Measurements from ENCODE around the gene RTN1.
A peak's percentile ranks its signal among the peaks of the same experiment; 100 is the strongest.

RTN1 gene

DNA sequence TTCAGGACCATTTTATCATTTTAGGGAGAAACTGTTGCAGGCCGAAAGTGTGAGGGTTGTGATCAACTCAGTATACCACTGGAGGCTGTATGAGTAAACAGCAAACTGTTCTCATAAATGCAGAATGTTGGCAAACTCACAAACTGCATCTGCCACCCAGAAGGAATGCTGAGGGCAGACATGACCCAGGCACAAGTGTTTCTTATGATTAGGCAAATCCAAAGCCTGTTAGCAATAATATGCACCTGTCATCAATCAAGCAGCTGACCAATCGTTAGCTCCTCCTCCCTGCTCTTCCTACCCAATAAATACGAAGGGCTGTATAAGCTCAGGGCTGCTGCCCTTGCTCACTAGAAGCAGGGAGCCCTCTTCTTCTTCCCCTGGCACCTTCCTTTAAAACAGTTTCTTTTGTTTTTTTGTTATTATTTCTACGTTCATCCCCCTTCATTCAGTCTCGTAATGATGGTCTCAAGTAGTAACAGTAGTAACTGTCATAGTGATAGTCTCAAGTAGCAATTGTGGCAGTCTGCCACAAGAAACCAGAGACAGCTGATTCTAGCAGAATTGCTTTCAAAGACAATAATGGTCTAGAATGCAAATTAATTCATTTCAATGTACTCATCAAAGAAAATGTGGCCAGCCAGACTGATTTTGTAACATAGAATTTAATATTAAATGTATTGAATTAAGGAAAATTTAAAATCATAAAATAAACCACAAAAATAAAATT, 278.8 kb downstream of the RTN1 start:
- no peak overlapping the region for H3K4me3 ChIP-seq (ENCODE audit: low read length)
- H3K27me3 ChIP-seq (ENCODE audit: control insufficient read depth, insufficient read depth, low read length), result no peaks in the 10 kb centered on the region

DNA sequence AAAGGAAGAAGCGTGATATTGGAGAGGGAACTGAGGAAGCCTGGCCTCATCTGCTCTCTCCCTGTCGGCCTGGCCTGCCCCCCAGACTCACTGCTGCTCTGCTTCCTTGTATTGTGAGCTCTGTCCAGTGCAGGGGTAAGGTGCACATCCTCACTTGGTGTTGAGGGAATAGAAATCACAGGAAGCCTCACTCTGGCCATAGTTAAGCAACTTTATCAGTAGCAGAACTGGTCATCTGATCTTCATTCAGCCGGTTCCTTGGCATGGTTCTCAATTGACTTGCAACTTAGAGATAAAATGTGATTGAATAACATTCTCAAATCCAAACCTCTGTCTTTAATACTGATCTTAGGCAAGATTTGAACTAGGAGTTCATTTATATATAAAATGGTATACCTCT, 282.5 kb downstream of the RTN1 start:
- Histone ChIP-seq H3K4me3 (ENCODE audit: low read length) (no peak overlapping the region), H3K9ac (ENCODE audit: low read length) (no peak overlapping the region), H3K9me3 (ENCODE audit: control insufficient read depth, low read length) (no peaks in the 10 kb centered on the region), H3K27me3 (ENCODE audit: control insufficient read depth, insufficient read depth, low read length) (no peaks in the 10 kb centered on the region), H3K4me1 (ENCODE audit: control insufficient read depth, insufficient read depth, low read length) (no peaks in the 10 kb centered on the region), H3K36me3 (ENCODE audit: control insufficient read depth, insufficient read depth, low read length) (no peaks in the 10 kb centered on the region)

More for the DNA sequence above, 278.8 kb downstream of the RTN1 start:
- Histone ChIP-seq H3K9ac (ENCODE audit: low read length) (no peak overlapping the region), H3K9me3 (ENCODE audit: control insufficient read depth, low read length) (no peaks in the 10 kb centered on the region), H3K4me1 (ENCODE audit: control insufficient read depth, insufficient read depth, low read length) (no peaks in the 10 kb centered on the region), H3K36me3 (ENCODE audit: control insufficient read depth, insufficient read depth, low read length) (no peaks in the 10 kb centered on the region)

DNA sequence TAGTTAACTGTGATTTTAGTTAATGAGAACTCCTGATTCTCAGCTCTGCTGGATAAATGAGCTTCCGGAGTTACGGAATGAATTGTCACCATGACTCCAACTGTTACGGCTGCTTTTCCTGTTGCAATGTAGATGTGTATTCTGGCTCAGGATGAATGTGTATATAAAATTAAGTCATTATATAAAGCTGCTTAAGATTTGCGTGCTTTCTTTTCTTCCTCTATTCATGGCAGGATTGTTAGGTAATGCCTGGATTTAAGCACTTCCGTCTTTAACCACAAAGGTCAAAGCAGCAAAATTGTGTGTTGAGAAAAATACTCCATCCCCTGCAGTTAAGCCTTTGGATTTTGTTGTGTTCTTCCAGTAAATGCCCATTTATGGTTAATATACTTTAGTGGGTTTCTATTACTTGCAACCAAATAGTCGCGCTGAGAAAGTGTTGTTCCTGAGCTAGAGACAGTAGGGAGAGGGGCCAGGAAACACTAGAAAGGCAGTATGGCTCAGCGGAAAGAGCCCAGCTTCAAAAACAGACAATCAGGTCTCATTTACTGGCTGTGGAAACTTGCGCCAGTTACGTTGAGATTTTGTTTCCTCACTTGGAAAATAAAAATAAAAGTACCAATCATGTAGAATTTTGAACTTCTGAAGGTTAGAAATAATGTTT, 284.6 kb downstream of the RTN1 start:
- Histone ChIP-seq H3K36me3 (ENCODE audit: control insufficient read depth, insufficient read depth, low read length) (no peaks in the 10 kb centered on the region), H3K9me3 (ENCODE audit: control insufficient read depth, low read length) (no peaks in the 10 kb centered on the region), H3K4me3 (ENCODE audit: low read length) (no peak overlapping the region), H3K4me1 (ENCODE audit: control insufficient read depth, insufficient read depth, low read length) (no peaks in the 10 kb centered on the region), H3K27me3 (ENCODE audit: control insufficient read depth, insufficient read depth, low read length) (no peaks in the 10 kb centered on the region), H3K9ac (ENCODE audit: low read length) (no peak overlapping the region)

DNA sequence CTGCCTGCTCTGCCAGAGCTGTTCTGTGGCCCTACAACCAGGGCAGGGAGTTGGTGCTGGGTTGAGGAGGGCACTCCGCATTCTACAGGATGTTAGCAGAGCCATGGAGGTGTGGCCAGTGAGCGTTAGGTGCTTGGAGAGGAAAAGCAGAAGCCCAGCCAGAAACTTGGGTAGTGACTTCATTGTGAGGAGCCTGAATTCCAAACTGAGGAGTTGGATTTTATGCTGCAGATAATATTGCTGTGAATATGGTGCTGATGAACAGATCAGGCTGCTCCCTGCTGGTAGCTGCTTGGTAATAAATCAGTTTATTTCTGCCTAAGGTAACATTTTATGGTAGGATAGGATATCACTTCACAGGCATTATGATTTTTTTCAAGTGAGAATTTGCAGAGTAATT, 286.8 kb downstream of the RTN1 start:
- Histone ChIP-seq H3K4me3 (ENCODE audit: low read length) (no peak overlapping the region), H3K9ac (ENCODE audit: low read length) (no peak overlapping the region), H3K4me1 (ENCODE audit: control insufficient read depth, insufficient read depth, low read length) (no peaks in the 10 kb centered on the region), H3K9me3 (ENCODE audit: control insufficient read depth, low read length) (no peaks in the 10 kb centered on the region), H3K36me3 (ENCODE audit: control insufficient read depth, insufficient read depth, low read length) (no peaks in the 10 kb centered on the region), H3K27me3 (ENCODE audit: control insufficient read depth, insufficient read depth, low read length) (no peaks in the 10 kb centered on the region)

DNA sequence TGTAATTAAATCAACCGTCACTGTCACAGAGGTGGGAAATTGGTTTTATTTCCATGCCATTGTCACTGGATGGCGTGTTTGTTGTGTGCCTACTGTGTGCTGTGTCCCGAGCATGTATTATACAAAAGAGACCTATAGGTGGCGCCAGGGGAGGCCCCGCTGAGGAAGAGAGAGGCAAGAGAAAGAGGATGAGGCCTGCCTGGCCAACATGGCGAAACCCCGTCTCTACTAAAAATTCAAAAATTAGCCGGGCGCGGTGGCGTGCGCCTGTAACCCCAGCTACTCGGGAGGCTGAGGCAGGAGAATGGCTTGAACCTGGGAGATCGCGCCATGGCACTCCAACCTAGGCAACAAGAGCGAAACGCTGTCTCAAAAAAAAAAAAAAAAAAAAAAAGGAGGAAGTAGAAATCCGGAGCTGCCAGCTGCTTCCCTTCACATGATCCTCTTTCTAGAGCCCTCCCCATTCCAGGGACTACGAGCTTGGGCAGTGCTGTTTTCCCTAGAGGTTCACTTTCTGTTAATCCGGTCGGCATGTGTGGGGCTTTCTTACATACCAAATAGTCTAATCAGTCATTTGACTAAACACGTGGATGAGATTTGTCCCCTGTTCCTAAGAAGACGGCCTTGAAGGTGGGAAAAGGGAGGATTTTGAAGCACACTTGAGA, 287.6 kb downstream of the RTN1 start:
- no peak overlapping the region for H3K9ac ChIP-seq (ENCODE audit: low read length)
- H3K36me3 ChIP-seq (ENCODE audit: control insufficient read depth, insufficient read depth, low read length), result no peaks in the 10 kb centered on the region
- H3K27me3 ChIP-seq (ENCODE audit: control insufficient read depth, insufficient read depth, low read length), result no peaks in the 10 kb centered on the region
- no peak overlapping the region for H3K4me3 ChIP-seq (ENCODE audit: low read length)
- H3K9me3 ChIP-seq (ENCODE audit: control insufficient read depth, low read length), result no peaks in the 10 kb centered on the region
- no peaks in the 10 kb centered on the region for H3K4me1 ChIP-seq (ENCODE audit: control insufficient read depth, insufficient read depth, low read length)

DNA sequence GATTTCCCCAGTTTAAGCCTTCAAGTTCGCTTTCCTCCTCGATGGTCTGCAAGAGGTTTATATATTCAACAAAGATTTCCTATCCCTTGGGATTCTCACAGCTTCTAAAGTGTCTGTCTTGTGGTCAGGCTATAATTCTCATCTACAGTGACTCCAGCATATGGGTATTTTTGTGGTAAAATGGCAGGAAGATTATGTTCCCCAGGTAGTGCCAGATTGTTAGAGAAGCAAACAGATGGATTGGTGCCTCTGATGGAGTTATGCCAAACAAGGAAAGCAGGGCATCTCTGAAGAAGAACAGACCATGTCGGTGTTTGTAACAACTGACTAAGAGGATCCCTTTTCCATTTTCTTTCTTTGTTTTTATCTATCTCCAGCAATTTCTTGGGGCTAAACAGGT, 288.4 kb downstream of the RTN1 start:
- Histone ChIP-seq H3K4me1 (ENCODE audit: control insufficient read depth, insufficient read depth, low read length) (no peaks in the 10 kb centered on the region), H3K9ac (ENCODE audit: low read length) (no peak overlapping the region), H3K9me3 (ENCODE audit: control insufficient read depth, low read length) (no peaks in the 10 kb centered on the region), H3K4me3 (ENCODE audit: low read length) (no peak overlapping the region), H3K27me3 (ENCODE audit: control insufficient read depth, insufficient read depth, low read length) (no peaks in the 10 kb centered on the region), H3K36me3 (ENCODE audit: control insufficient read depth, insufficient read depth, low read length) (no peaks in the 10 kb centered on the region)

DNA sequence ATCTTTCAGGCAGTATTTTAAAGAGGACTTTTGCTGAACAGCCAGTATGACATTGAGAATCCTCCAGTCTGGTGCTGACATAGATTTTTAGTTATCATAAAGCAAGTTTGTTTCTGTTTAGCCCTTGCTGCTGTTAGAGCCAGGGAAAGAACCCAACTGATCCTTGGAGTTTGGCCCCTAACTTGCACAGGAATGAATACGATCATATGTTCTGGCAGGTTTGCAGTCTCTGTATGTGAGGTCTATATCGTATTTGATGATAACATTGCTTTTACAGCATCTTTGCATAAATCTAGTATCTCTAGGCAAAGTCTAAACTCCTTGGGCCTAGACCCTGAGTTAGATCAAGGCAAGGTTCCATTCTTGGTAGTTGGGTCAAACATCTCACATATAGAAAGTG, 289.7 kb downstream of the RTN1 start:
- Histone ChIP-seq H3K9ac (ENCODE audit: low read length) (no peak overlapping the region), H3K4me1 (ENCODE audit: control insufficient read depth, insufficient read depth, low read length) (peaks cover 9% of the 10 kb centered on the region), H3K4me3 (ENCODE audit: low read length) (no peak overlapping the region), H3K36me3 (ENCODE audit: control insufficient read depth, insufficient read depth, low read length) (no peaks in the 10 kb centered on the region), H3K27me3 (ENCODE audit: control insufficient read depth, insufficient read depth, low read length) (peaks cover 10% of the 10 kb centered on the region), H3K9me3 (ENCODE audit: control insufficient read depth, low read length) (no peaks in the 10 kb centered on the region)

DNA sequence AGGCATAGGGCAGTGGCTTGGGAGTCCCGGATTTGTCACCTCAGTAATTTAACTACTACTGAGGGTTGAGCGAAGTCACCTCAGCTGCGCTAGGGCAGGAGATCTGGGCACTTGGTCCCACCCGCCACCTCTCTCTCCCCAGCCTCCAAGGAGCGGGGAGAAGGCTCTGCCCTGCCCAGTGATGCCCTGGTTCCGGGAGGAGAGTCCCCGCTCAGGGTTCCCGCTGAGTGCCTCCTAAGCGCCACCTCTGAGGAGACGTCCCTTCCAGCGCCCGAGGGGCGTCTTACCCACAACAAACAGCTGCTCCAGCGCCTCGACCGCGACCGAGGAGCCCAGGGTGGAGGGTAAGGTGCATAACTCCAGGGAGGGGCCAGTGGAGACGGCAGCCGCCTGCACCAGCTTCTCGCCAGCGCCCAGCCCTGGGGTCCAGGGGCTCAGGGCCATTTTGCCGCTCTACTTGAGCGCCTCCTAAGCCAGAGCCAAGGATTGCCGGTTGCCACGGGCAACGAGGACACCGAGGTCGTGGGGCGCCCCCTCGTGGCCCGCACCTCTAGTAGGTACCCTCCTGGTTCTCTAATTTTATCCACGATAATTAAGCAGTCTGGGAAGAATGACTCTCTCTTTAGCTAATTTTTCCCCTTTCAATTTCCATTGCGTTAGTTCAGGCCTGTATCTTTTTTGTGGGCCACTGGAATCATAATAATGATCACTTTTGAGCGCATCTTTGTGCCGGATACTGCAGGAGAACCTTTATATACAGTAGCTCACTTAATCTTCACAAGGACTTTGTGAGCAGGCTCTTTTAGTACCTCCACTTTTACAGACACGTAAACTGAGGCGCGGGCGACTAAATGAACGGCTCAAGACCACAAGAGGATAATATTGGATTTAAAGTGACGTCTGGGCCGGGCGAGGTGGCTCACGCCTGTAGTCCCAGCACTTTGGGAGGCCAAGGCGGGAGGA, 294.0 kb downstream of the RTN1 start, which contains the start of gene CCDC175:
Gene CCDC175, minus strand, starts transcription at position 481 of the 963 bp plus-strand sequence. Its CDS starts 37 bp downstream, at position 444.
- peak within 1 kb of the TSS; percentile 2 for H3K9ac ChIP-seq (ENCODE audit: low read length)

DNA sequence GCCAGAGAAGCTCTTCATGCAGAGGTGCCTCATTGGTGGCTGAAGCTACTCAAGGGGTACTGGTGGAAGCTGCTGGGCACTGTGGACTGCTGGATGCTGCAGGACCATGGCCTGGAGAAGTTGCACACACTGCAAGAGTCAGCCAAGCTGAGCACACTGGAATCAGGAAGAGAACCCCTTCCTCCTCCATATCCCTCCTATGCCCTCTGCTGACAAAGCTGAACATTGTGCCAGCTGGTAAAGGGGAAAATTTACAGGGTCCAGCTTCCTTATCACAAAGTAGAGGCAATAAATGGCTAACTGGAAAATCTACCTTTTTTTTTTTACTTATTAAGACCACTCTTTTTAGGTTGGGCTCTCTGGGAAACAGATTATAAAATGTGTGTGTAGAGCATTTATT, 300.5 kb downstream of the RTN1 start:
- H3K27me3 ChIP-seq (ENCODE audit: control insufficient read depth, insufficient read depth, low read length), result no peaks in the 10 kb centered on the region
- no peak overlapping the region for H3K9ac ChIP-seq (ENCODE audit: low read length)
- H3K9me3 ChIP-seq (ENCODE audit: control insufficient read depth, low read length), result no peaks in the 10 kb centered on the region
- H3K4me3 ChIP-seq (ENCODE audit: low read length), result no peak overlapping the region
- no peaks in the 10 kb centered on the region for H3K36me3 ChIP-seq (ENCODE audit: control insufficient read depth, insufficient read depth, low read length)
- no peaks in the 10 kb centered on the region for H3K4me1 ChIP-seq (ENCODE audit: control insufficient read depth, insufficient read depth, low read length)

More for the DNA sequence above, 294.0 kb downstream of the RTN1 start, which contains the start of gene CCDC175:
- peaks cover 9% of the 10 kb centered on the region for H3K4me1 ChIP-seq (ENCODE audit: control insufficient read depth, insufficient read depth, low read length)
- H3K4me3 ChIP-seq (ENCODE audit: low read length), result peak within 1 kb of the TSS; percentile 39
- H3K9me3 ChIP-seq (ENCODE audit: control insufficient read depth, low read length), result no peaks in the 10 kb centered on the region
- H3K27me3 ChIP-seq (ENCODE audit: control insufficient read depth, insufficient read depth, low read length), result peaks cover 11% of the 10 kb centered on the region
- no peaks in the 10 kb centered on the region for H3K36me3 ChIP-seq (ENCODE audit: control insufficient read depth, insufficient read depth, low read length)

DNA sequence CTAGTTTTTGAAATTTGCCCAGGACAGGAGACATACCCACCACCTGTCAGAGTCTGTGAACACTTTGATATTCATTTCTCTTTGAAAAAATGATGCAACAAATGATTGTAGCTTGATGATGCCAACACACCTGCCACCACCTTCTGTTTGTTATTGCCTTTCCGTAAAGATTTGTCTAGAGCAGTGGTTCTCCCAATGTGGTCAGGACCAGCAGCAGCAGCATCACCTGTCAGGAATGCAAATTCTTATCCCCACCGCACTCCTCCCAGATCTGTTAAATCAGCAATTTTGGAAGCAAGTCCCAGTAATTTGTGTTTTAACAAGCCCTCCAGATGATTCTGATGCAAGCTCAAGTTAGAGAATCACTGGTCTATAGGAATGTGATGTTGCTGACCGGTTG, 303.9 kb downstream of the RTN1 start:
- no peak overlapping the region for H3K9ac ChIP-seq (ENCODE audit: low read length)
- H3K27me3 ChIP-seq (ENCODE audit: control insufficient read depth, insufficient read depth, low read length), result no peaks in the 10 kb centered on the region
- no peaks in the 10 kb centered on the region for H3K4me1 ChIP-seq (ENCODE audit: control insufficient read depth, insufficient read depth, low read length)
- no peaks in the 10 kb centered on the region for H3K36me3 ChIP-seq (ENCODE audit: control insufficient read depth, insufficient read depth, low read length)
- H3K9me3 ChIP-seq (ENCODE audit: control insufficient read depth, low read length), result no peaks in the 10 kb centered on the region
- no peak overlapping the region for H3K4me3 ChIP-seq (ENCODE audit: low read length)

DNA sequence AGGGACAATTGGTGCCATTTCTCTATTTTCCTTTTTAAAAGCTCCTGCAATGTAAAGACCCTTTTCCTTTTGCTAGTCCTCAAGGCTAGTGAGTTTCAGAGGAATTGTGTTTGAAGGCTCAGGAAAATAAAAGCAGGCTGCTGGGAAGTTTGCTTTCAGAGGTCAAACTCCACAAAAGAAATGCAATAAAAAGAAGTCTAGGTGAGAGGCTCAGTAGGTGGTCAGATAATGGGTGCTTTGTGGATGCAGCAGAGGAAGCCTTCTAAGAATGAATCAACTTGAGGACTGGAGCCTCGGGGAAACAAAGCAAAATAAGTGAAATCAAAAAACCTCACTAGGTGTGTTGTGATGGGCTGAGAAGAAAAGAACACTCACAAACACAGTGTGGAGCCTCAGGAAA, 304.3 kb downstream of the RTN1 start:
- no peaks in the 10 kb centered on the region for H3K36me3 ChIP-seq (ENCODE audit: control insufficient read depth, insufficient read depth, low read length)
- no peaks in the 10 kb centered on the region for H3K9me3 ChIP-seq (ENCODE audit: control insufficient read depth, low read length)
- no peaks in the 10 kb centered on the region for H3K4me1 ChIP-seq (ENCODE audit: control insufficient read depth, insufficient read depth, low read length)
- no peaks in the 10 kb centered on the region for H3K27me3 ChIP-seq (ENCODE audit: control insufficient read depth, insufficient read depth, low read length)
- H3K9ac ChIP-seq (ENCODE audit: low read length), result no peak overlapping the region
- H3K4me3 ChIP-seq (ENCODE audit: low read length), result no peak overlapping the region

All from mucosa of stomach (tissue), 1 donor.